ENCODE data around the gene TTLL9.

DNA sequence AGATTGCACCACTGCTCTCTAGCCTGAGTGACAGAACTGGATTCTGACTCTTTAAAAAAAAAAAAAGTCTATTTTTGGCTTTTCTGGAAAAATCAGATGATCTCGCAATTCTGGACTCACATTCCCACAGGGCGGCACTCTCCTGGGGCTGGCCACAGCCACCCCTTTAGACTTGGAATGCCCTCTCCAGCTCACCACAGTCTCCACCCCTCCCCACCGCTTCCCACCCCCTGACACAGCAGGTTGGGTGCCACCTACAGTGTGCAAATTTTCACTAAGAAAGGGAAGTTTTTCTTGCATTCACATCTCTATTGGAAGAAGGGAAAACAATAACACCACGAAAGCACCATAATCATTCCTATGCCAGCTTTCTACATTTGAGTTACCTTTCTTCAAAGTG, 66.0 kb downstream of the TTLL9 start:
- TF ChIP-seq CTCF (IDR thresholded peaks at IDR 0.05) (no peak), POLR2A (IDR thresholded peaks at IDR 0.05) (no peak)

Data from adrenal gland (tissue), 5 donors.